Activated CD4-positive, alpha-beta T cell treated with anti-CD3 and anti-CD28 coated beads, Interleukin-2, amount 50 U/mL, for 48 hours (primary cell): ENCODE measurements around the gene TLK1.
"Not testable (repeated sequence)": the region's sequence is repeated elsewhere in the genome, so short reads cannot be mapped to it uniquely, and the experiment has no call there.

Source experiments
- DNase-seq, 2 experiments: peaks; one replicate each; pipeline ENCODE4 v3.0.0-alpha.2; 2020

TLK1 gene

GRCh38 chr2:171080607-171081006 lies 80.1 kb downstream of the TLK1 start:
- DNase-seq, result no peak

DNA sequence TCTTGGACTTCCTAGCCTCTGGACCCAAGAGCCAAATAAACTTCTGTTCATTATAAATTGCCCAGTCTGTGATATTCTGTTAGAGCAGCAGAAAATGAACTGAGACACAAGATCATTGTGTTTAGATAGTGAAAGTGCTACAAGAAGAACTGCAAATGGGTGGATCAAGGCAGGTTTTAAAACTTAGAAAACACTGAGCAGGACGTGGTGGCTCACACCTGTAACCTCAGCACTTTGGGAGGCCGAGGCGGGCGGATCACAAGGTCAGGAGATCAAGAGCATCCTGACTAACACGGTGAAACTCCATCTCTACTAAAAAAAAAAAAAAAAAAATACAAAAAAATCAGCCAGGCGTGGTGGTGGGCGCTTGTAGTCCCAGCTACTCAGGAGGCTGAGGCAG lies 84.3 kb downstream of the TLK1 start:
- not testable (repeated sequence) for DNase-seq

DNA sequence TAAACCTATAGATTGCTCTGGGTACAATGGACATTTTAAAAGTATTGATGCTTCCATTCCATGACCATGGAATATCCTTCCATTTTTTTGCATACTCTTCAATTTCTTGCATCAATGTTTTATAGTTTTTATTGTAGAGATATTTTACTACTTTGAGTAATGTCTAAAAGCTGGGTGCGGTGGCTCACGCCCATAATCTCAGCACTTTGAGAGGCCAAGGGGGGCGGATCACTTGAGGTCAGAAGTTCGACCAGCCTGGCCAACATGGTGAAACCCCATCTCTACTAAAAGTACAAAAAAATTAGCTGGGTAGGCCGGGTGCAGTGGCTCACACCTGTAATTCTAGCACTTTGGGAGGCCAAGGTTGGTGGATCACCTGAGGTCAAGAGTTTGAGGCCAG lies 88.5 kb downstream of the TLK1 start:
- no peak for DNase-seq

- no peak for DNase-seq
Measured at GRCh38 chr2:171069286-171069956, 91.3 kb downstream of the TLK1 start.

GRCh38 chr2:171066110-171066509 lies 94.6 kb downstream of the TLK1 start:
- DNase-seq, result no peak

DNA sequence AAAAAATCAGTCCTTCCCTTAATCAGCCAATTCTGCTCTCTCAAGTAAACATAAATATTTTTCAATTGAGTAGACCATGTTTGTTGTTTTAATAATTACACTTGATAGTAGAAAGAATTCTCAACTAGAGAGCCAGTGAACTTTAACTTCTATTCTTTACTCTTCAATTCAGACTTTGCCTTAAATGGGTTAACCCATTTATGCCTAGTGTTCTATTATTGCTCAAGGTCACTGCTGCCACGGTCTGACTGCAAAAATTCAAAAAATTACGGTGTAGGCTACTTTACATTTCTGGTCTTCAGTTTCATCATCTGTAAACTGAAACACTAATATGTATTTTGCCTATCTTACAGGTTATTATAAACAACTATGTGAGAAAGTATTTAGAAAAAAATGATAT lies 103.1 kb downstream of the TLK1 start:
- no peak for DNase-seq

DNA sequence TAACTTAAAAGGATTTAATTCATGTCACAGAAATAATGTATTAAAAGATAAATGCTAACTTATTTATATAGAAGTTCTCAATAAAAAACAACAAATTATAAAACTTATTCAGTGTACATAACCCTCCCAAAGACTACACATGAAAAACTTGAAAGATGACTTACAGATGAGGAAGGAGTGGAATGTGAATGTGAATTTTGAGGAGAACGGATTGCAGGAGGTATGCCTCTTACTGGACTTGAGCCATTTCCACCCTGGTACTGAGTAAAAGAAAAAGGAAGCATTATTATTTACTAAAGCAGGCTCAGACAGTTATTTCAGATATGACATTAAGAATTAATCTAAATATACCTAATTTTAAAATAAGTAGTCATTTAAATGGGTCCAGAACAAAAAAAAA lies 104.4 kb downstream of the TLK1 start:
- no peak for DNase-seq

GRCh38 chr2:171049691-171050090 lies 111.0 kb downstream of the TLK1 start:
- no peak for DNase-seq

DNA sequence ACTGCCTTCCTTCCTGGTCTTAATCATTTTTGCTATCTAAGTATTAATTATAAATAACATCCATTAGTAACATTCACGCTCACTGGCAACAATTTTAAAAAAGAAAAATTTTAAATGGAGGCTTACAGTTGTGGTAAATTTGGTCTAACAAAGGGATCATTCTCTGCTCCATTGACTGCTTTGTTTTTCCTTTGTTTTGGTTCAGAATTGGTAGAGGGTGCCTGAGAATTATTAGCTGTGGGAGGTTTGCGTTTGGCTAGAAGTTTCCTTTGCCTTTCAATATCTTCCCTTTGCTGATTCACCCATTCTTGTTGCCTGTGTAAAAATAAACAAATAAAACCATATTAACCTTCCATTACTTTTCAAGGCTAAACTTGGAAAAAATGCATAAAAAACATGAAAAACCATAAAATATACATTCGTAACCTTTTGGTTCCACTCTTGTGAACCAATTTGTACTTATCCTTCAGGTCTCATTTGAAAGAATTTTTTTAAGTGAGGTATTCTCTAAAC lies 114.6 kb downstream of the TLK1 start:
- DNase-seq, result no peak

DNA sequence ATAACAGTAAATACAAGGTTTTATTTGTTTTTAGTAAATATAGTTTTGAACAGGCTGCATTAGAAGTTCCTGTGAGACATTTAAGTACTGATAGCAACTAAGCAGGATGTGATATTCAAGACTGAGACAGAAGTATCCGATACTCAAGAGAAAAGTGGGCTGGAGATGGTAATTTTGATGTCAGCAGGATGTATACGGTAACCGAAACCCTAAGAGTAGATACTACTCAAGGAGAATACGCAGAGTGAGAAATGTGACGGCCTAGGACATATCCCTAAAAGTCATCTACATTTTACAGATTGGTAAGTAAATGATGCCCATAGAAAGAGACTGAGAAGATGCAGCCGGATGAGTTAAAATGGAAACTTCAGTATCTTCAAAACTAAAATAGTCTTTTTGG lies 116.3 kb downstream of the TLK1 start:
- DNase-seq, result no peak

DNA sequence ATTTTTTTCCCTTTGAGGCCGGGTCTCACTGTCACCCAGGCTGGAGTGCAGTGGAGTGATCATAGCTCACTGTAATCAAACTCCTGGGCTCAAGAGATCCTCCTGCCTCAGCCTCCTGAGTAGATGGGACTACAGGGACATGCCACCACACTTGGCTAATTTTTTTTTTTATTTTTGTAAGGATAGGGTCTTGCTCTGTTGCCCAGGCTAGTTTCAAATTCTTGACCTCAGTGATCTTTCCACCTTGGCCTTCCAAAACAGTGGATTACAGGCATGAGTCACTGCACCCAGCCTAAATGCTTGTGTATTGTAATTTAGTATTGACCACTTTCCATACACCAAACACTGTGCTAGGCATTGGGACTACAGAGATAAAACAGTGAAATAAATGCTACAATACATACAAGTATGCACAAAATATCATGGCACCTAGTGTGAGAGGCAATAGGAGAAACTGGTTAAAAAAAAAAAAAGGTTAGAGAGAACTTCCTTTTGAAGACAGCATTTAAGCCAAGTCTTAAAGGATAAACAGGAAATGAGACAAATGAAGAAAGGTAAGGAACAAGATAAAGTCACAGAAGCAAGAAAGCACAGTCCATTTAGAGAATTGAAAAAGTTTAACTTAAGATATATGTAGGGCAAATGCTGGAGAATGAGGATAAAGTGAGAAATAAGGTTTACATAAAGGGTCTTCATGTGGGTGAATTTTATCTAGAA lies 118.3 kb downstream of the TLK1 start:
- DNase-seq, result no peak

- no peak for DNase-seq
Measured at GRCh38 chr2:171036532-171036931, 124.2 kb downstream of the TLK1 start.

- DNase-seq, result no peak
Measured at GRCh38 chr2:171034315-171034714, 126.4 kb downstream of the TLK1 start.

DNA sequence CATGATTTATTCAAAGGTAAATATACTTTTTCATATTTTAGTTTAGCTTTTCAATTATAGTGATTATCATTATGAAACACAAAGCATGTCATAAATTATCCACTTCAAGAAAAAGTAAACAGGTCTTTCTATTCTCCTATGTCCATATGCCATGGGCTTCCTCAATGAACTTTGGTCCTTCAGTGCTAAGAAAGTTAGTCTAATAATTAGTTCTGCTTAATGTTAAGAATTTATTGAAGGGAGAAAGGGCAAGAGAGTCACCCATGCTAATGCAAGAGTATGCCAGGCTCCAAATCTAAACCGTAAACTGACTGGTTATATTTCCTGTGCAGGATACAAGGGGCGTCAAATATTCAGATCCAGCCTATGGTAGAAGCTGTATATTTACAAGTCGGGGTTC lies 135.5 kb downstream of the TLK1 start:
- no peak for DNase-seq

DNA sequence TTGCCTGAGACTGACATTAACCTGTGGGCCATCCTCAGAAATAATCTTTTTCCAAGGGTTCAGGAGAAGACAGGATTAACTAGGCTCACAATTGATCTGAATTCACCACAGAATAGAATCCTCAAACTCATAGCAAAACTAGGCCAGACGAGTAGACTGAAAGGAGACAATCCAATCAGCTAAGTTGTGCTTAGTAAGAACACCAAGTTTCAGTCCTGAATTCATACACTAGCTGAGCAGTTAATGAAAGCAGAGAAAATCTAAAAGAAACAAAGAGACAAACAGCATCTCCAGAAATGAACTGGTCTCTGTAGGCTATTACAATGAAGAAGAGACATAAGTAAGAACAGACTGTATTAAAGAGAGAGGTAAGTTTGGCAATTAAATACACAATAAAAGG lies 142.2 kb downstream of the TLK1 start:
- DNase-seq, result no peak

- no peak for DNase-seq
Measured at GRCh38 chr2:171016125-171016524, 144.6 kb downstream of the TLK1 start.

- no peak for DNase-seq
Measured at GRCh38 chr2:171013851-171014250, 146.8 kb downstream of the TLK1 start.

- DNase-seq, result no peak
Measured at GRCh38 chr2:171009386-171009785, 151.3 kb downstream of the TLK1 start.

DNA sequence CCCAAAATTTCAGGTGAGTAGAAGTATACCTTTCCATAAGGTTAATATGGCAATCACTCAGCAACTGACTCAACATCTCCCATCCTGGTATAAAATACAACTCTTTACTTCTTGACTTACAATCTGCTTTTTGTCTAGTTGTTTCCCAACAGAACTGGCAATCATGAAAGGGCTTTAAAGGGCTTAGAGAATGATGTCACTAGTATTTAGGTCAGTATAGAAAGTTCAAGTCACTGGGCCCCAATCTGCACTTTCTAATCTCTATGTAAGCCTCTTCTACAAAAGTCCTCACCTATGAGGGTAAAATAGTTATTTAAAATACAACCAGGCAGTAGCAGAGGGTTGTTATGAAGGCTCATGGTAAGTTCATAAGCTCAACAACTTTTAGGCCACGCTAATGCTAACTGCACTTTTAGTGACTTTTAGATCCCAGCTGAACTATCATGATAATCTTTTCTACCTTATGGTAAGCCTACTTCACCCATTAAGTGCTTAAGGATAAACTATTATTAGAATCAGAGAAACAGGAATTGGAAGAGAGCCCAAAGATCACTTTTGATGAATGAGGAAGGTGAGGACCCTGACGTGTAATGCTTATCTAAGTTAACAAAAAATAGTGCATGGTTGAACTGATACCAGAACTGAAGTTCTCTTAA lies 152.0 kb downstream of the TLK1 start:
- DNase-seq, result no peak

- no peak for DNase-seq
Measured at GRCh38 chr2:171004833-171005232, 155.9 kb downstream of the TLK1 start.

GRCh38 chr2:171004363-171004762 lies 156.3 kb downstream of the TLK1 start:
- DNase-seq, result no peak

DNA sequence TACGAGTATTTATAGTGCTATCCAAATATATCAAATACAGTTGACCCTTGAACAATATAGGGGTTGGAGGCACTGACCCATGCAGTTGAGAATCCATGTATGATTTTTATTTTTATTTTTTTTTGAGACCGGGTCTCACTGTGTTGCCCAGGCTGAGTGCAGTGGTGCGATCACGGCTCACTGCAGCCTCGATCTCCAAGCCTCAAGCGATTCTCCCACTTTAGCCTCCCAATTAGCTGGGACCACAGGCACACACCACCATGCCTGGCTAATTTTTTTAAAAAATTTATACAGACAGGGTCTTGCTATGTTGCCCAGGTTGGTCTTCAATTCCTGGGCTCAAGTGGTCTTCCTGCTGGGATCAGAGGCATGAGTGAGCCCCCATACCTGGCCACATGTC lies 161.0 kb downstream of the TLK1 start:
- no peak for DNase-seq

GRCh38 chr2:170997893-170998597 lies 162.6 kb downstream of the TLK1 start:
- no peak for DNase-seq
